Amygdala (tissue), 56 donors: ENCODE results near the gene TMEM217.
A peak's percentile ranks its signal among the peaks of the same experiment; 100 is the strongest.

ENCODE experiments used
- DNase-seq, 56 donors: peaks; one replicate each; lab custom pipeline; 2025; lab: John Stamatoyannopoulos, UW

Gene TMEM217

DNA sequence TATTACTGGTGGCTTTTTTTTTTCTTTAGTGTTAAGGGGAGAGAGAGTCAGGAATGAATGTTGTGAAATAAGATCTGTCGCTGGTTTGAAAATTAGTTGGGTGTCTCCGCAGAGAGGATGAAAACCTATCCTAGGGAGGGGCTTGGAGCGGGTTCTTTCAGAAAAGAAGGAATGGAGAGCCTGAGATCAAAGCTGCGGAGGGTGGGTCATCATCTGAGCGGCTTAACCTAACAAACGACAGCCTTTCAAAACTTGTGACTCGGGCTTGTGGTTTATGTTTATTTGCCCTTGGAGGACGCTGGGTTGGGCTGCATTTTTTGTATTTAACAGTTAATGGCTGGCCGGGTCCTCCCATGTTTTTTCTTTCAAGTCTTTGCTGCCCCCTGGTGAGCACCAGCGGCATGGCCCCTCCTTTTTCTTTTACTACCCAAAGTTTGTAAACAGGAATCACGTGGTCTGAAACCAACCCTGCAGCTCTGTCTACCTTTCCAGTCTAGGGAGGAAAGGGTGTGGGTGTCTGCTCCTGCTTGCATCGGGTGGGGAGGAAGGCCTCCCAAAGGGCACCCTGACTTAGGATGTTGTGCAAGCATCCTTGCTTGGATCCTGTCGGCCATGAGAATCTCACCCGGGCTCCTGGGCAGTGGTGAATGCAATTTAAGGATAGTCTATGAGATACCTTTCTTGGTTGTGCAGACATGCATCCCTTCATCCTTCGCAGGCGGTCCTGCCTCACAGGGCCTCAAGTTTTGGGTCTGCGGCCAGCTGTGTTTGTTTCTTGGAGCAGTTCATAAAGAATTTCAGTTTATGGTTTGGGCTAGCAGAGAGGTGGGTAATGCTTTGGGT is 85.8 kb downstream of the TMEM217 start:
- DNase-seq, result peak; percentile 16 to 97 (median 79)

DNA sequence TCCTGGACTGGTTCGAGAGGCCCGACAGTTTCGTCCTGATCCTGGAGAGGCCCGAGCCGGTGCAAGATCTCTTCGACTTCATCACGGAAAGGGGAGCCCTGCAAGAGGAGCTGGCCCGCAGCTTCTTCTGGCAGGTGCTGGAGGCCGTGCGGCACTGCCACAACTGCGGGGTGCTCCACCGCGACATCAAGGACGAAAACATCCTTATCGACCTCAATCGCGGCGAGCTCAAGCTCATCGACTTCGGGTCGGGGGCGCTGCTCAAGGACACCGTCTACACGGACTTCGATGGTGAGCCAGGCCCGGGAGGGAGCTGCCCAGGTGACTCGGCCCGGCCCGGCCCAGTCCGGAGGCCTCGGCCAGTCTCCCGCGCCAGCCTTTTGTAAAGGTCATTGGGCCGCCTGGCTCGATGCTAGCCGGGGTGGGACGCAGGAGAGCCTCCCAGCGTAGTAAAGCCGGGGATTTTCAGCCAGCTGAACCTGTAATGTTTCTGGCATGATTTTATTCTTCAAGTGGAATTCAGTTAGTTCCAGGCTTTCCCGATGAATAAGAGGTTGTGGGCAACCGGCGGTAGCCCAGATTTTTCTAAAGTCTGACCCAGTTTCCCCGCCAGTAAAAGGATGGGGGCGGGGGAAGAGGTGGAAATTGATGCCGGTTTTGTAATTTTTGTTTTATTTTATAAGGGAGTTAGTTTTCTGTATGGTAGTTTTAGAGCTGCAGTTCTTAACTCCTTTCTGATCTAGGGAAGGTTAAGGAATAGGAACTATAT is 86.6 kb downstream of the TMEM217 start:
- DNase-seq, result peak in 48 of 56 donors; percentile 7 to 67 (median 40)

DNA sequence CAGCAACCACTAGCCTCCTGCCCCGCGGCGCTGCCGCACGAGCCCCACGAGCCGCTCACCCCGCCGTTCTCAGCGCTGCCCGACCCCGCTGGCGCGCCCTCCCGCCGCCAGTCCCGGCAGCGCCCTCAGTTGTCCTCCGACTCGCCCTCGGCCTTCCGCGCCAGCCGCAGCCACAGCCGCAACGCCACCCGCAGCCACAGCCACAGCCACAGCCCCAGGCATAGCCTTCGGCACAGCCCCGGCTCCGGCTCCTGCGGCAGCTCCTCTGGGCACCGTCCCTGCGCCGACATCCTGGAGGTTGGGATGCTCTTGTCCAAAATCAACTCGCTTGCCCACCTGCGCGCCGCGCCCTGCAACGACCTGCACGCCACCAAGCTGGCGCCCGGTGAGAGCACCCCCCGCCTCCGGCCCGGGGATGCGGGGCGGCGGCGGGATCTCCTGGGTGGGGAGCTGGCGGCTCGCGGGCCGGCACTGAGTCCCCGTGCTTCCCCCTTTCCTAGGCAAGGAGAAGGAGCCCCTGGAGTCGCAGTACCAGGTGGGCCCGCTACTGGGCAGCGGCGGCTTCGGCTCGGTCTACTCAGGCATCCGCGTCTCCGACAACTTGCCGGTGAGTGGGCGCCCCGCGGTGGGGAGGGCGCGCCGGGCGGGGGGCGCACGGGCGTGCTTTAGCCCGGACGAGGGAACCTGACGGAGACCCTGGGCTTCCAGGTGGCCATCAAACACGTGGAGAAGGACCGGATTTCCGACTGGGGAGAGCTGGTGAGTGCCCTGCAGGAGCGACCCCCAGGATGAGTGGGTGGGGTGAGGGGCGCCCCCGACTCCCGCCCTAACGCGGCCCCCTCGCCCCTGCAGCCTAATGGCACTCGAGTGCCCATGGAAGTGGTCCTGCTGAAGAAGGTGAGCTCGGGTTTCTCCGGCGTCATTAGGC is 87.4 kb downstream of the TMEM217 start:
- DNase-seq, result peak in 27 of 56 donors; percentile 9 to 72 (median 47)

DNA sequence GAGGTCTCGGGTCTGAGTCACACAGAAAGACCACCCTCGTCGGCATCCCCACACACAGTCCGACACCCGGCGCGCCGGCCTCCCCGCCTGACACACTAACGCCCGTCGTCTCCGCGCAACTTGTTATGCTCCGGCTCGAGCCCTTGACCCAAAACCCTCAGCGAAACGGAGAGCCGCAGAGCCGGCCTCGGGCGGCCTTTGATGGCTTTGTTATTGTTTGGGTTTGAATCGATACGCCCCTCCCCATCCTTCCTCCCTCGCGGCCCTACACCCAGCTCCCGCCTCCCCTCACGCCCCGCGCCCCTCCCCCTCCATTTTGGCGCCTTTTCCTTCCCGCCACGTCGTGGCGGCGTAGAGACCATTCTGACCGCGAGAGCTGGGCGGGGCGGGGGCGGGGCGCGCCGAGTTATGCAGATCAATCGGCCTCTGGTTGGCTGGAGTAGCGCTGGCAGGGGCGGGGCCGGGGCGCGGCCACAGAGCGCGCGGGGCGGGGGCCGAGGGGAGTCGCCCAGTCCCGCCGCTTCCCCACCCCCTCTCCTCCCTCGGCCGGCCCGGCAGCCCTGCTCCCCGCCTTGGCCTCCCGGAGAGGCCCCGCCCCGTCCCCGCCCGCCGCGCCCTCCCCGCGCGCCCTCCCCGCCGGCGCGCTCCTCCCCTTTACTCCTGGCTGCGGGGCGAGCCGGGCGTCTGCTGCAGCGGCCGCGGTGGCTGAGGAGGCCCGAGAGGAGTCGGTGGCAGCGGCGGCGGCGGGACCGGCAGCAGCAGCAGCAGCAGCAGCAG is 88.3 kb downstream of the TMEM217 start, which contains the start of gene PIM1:
Gene PIM1 (plus strand): TSS at position 657 of the 777 bp plus-strand sequence. CDS start 424 bp downstream, outside the sequence.
- peak; percentile 57 to 99 (median 98) for DNase-seq

DNA sequence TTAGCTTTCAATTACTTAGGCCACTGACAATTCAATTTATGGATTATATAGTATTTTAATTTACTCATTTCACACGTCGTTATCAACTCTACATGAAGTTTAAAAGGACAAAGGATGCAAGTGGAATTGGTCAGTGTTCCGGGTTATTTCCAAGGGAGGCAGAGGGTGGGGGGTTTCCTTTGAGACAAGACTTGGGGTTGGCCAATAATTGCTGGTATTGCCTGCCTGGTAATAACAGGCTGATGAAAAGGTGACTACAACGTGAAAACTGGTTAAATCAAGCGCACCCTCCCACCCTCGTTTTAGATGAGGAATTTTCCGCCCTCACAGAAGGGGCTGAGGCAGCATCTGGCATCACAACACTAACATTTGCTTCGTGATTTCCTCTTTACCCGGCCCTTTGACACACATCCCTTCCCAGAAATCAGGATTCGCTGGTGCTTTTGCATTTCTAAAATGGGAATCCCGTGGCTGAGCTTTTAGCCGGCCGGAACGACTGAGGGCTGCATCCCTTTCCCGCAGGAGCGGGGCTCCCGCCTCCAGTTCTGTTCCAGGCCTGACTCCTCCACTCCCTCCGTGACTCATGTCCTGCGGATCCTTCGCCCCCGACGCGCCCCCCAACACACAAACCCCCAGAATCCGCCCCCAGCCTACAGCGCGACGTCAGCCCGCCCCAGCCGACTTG is 89.0 kb downstream of the TMEM217 start:
- DNase-seq, result peak in 31 of 56 donors; percentile 16 to 88 (median 55)

DNA sequence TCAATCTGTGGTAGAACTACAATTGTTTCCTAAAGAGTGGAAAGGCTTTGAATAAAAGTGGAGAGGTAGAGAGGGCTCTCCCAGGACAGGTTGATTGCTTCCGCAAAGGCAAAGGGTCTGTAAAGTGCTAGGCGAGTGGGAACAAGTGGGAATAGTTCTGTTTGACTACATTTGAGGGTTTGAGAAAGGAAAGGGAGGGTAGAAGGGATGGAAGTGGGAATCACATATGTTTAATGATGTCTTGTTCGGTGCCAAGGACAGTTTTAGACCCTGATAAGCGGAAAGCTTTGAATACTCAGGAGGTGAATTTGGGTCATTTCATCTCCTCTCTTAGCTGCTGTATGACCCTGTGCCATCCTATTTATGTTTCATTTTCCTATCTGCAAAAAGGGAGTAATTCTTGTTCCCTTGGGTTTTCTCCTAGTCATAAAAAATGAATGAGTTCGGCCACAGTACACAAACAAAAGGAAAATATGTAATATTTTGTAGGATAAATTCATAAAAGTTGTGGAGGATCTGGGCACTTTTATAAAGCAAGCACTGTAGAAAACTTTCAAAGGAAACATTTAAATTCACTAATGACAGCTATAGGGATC is 89.7 kb downstream of the TMEM217 start:
- no peak for DNase-seq

DNA sequence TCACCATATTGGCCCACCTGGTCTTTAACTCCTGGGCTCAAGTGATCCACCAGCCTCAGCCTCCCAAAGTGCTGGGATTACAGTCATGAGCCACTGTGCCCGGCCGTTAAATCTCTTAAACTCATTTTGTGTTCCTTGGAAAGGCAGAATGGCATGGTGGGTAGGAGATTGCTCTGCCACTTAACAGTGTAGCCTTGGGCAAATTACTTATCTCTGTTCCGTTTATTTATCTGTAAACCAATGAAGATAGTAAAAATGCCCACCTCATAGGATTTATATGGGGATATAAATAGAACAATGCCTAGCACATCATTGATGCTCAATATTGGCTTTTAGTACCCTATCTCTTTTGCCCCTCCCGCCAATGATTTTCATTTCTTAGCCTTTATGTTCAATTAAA is 95.2 kb downstream of the TMEM217 start:
- no peak for DNase-seq
